Measurements from ENCODE around the gene CHL1. TPM values are rescaled to one million over a fixed set of nuclear protein-coding genes. Genes with fewer than 3 reads are reported as not detected.

The CHL1 gene
- total and polyA plus RNA-seq, 2 of the 8 experiments (the other 6 are each of a cell fraction or from before 2014, with no cell fraction given) = 0.05 to 0.99 TPM

DNA sequence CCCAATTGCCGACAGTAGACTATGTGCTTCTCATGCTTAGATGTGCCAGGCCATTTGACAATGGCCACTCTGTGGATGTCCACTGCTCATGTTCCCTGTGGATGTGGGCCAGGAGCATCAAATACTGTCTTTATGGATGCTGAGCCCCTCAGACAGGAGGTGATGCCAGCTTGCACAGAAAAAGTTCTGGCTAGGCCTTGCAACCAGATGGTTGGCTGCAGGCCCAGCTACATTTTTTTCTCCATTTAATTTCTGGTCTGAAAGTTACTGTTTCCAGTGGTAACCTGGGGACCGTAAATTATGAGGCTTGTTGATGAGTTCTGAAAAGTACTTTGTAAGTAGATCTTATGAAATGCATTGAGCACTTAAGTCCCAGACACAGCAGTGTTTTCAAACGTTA is 228.5 kb downstream of the CHL1 start:
- H2BK120ac ChIP-seq (replicated peaks; ENCODE audit: low read depth, low read length) = no peak overlapping the region

More for the DNA sequence above, 228.5 kb downstream of the CHL1 start:
- CTCF ChIA-PET (ENCODE audit: partially characterized antibody) = interaction anchor here (1.6 kb wide), 1 partner anchor 13 kb away, joined by 3 read pairs; no protein-coding TSS in a partner anchor
- Histone ChIP-seq H2BK15ac (ENCODE audit: low read length) (no peak overlapping the region), H3K23me2 (ENCODE audit: low read depth, low read length) (no peaks in the 10 kb centered on the region), H3K23ac (ENCODE audit: insufficient read length) (no peak overlapping the region), H2AK5ac (ENCODE audit: low read depth, low read length) (no peak overlapping the region), H3K9ac (replicated peaks in 1 of 4; ENCODE audit: extremely low read depth in 1 of 4, low read depth in 3 of 4, low read length in 3 of 4) (no peak overlapping the region), H3K27ac (ENCODE audit: low read depth, low read length) (no peak overlapping the region), H3K79me1 (ENCODE audit: low read depth, low read length) (no peaks in the 10 kb centered on the region), H3K4ac (replicated peaks; ENCODE audit: insufficient read length, low read depth, low read length) (no peak overlapping the region), H3K4me2 (ENCODE audit: insufficient read depth in 1 of 2, low read depth in 2 of 2, low read length in 2 of 2) (no peak overlapping the region), H4K20me1 (replicated peaks in 1 of 2; ENCODE audit: control insufficient read depth in 1 of 2, insufficient read depth in 2 of 2, low read length in 2 of 2) (no peaks in the 10 kb centered on the region), H2BK12ac (ENCODE audit: low read depth, low read length) (no peak overlapping the region), H2BK5ac (ENCODE audit: low read depth, low read length) (no peak overlapping the region), H3K27me3 (replicated peaks in 1 of 4; ENCODE audit: control insufficient read depth in 3 of 4, extremely low read depth in 1 of 4, insufficient read depth in 3 of 4, low read length in 3 of 4) (peaks cover 2 to 15% (median 12%) of the 10 kb centered on the region in 4 experiments), H3K14ac (ENCODE audit: insufficient read length) (no peak overlapping the region), H2BK20ac (ENCODE audit: low read length) (no peak overlapping the region), H3K9me3 (ENCODE audit: insufficient read depth in 2 of 2, low read depth in 1 of 2, low read length in 1 of 2) (no peaks in the 10 kb centered on the region), H4K5ac (ENCODE audit: insufficient read length, low read depth, low read length) (no peak overlapping the region), H3K36me3 (ENCODE audit: control insufficient read depth in 2 of 4, insufficient read depth in 4 of 4, low read length in 3 of 4) (no peaks in the 10 kb centered on the region), H4K91ac (replicated peaks; ENCODE audit: insufficient read length, low read length) (no peak overlapping the region), H2AFZ (ENCODE audit: low read length) (no peak overlapping the region), H3K4me3 (ENCODE audit: extremely low read depth in 1 of 4, insufficient read depth in 2 of 4, low read depth in 3 of 4, low read length in 4 of 4) (no peak overlapping the region), H3K79me2 (ENCODE audit: control insufficient read depth in 1 of 2, insufficient read depth in 2 of 2, low read length in 2 of 2) (no peaks in the 10 kb centered on the region), H3K4me1 (replicated peaks in 1 of 4; ENCODE audit: control insufficient read depth in 3 of 4, insufficient read depth in 4 of 4, low read length in 3 of 4) (no peaks in the 10 kb centered on the region), H3K18ac (ENCODE audit: extremely low read depth, low read length) (no peak overlapping the region), H4K8ac (ENCODE audit: extremely low read depth, insufficient read depth, low read length) (no peak overlapping the region), H3K56ac (replicated peaks; ENCODE audit: insufficient read length, low read depth, low read length) (no peak overlapping the region)
- TF ChIP-seq KDM1A (IDR thresholded peaks at IDR 0.05; ENCODE audit: borderline replicate concordance, low read length) (no peak), TBP (IDR thresholded peaks at IDR 0.05; ENCODE audit: low read depth, low read length) (no peak), KDM5A (IDR thresholded peaks at IDR 0.05; ENCODE audit: low read length) (no peak), NRF1 (IDR thresholded peaks at IDR 0.05; ENCODE audit: low read depth, low read length) (no peak)
- DNase-seq (ENCODE audit: low read depth in 1 of 2, low spot score in 2 of 2) = no peak
- no peak for FAIRE-seq
- 84% methylated on average over 3 of the region's 3 CpGs; no CpG with 5 or more reads in 1 of the 2 experiments for WGBS, 2 experiments (ENCODE audit: extremely low coverage in 1 of 2, insufficient coverage in 1 of 2, insufficient read length in 1 of 2, insufficient replicate concordance in 2 of 2, low coverage in 1 of 2, low lambda C conversion rate in 2 of 2, missing lambda C conversion rate in 1 of 2)
- POLR2A ChIA-PET (ENCODE audit: partially characterized antibody) = no interaction called here
